ENCODE data around the gene ACP5.
"Not testable (repeated sequence)": the region's sequence is repeated elsewhere in the genome, so short reads cannot be mapped to it uniquely, and the experiment has no call there.

DNA sequence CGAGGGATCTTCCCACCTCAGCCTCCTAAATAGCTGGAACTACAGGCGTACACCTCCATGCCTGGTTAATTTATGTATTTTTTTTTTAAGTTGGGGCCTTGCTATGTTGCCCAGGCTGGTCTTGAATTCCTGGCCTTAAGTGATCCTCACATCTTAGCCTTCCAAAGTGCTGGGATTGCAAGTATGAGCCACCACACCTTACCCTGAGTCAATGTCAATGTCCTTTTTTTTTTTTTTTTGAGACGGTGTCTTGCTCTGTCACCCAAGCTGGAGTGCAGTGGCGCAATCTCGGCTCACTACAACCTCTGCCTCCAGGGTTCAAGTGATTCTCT is 11.8 kb downstream of the ACP5 start:
- not testable (repeated sequence) for TF ChIP-seq MAZ (IDR thresholded peaks at IDR 0.05; ENCODE audit: borderline replicate concordance, low read depth, low read length); RFX5 (IDR thresholded peaks at IDR 0.05; ENCODE audit: low read depth, low read length); SMC3 (IDR thresholded peaks at IDR 0.05; ENCODE audit: low read depth, low read length); RAD21 (IDR thresholded peaks at IDR 0.05; ENCODE audit: low read length); BHLHE40 (IDR thresholded peaks at IDR 0.05; ENCODE audit: low read depth, low read length); CEBPB (IDR thresholded peaks at IDR 0.05; ENCODE audit: low read depth, low read length); RCOR1 (IDR thresholded peaks at IDR 0.05; ENCODE audit: insufficient replicate concordance, low read length)
- TF ChIP-seq, protein P1, sequence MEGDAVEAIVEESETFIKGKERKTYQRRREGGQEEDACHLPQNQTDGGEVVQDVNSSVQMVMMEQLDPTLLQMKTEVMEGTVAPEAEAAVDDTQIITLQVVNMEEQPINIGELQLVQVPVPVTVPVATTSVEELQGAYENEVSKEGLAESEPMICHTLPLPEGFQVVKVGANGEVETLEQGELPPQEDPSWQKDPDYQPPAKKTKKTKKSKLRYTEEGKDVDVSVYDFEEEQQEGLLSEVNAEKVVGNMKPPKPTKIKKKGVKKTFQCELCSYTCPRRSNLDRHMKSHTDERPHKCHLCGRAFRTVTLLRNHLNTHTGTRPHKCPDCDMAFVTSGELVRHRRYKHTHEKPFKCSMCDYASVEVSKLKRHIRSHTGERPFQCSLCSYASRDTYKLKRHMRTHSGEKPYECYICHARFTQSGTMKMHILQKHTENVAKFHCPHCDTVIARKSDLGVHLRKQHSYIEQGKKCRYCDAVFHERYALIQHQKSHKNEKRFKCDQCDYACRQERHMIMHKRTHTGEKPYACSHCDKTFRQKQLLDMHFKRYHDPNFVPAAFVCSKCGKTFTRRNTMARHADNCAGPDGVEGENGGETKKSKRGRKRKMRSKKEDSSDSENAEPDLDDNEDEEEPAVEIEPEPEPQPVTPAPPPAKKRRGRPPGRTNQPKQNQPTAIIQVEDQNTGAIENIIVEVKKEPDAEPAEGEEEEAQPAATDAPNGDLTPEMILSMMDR (conservative IDR thresholded peaks at IDR 0.05; ENCODE audit: low read depth, low read length) = not testable (repeated sequence)

All from IMR-90 (cell line).